GM21390 (cell line): Measurements from ENCODE around the gene ANKRD65.
"Not testable (repeated sequence)": the region's sequence is repeated elsewhere in the genome, so short reads cannot be mapped to it uniquely, and the experiment has no call there.

ENCODE experiments used
- ATAC-seq: cut with Tn5 transposase; IDR thresholded peaks from one replicate; pipeline ENCODE4 v1.9.1; 2021; ENCODE audit not compliant: unreplicated experiment

Gene ANKRD65

DNA sequence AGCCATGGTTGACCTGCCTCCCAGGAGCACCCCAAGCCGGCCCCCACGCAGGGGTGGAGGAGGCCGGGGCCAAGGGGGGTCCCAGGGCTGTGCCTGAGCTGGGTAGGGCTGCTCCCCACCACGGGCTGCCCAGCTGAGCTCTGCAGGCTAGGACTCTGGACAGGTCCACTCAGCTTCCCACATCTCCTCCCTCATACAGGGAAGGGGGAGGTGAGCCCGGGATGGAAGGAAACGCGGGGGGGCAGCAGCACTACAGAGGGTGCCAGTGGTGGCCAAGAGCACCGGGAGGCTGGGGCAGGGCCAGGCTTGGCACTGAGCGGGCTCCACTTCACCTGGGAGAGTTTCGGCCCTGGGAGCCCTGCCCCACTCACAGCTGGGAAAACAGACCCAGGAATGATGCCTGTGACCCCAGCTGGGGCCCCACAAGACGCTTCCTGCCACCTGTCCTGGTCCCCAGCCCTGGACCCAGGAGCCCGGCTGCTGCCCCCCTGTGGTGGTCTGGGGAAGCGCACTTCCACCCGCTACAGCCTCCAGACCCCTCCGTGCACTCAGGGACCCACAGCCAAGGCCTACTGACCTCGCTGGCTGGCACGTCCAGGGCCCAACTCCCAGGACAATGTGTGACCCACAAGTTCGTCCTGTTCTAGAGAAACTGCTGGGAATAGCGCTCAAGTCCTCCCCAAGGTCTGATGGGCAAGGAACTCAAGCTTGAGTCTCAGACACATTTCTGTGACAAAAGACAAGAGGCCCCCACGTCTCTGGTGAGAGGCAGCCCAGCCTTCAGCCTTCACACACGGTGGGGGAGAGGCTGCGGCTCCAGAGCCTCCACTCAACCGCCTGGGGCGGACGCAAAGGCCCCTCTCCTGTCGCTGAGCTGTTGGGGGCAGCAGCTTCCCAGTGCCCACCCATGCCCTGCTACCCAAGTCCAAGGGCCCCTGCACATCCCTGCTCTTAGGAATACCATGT is 49.0 kb downstream of the ANKRD65 start:
- no peak for ATAC-seq

DNA sequence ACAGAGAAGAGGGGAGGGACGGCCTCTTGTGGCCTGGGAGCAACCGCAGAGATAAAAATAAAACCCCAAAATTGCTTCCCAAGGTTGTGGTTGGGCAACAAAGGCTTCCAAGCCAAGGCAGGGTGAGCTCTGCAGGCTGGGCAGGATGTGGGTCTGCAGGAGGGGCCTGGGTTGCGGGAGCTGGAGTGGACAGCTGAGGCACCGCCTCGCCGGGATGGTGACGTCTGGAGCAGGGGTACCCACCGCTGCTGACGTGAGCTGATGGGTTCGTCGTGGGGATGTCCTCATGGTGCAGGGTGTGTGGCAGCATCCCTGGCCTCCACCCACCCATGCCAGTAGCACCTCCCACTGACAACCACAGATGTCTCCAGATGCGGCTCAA is 49.7 kb downstream of the ANKRD65 start:
- no peak for ATAC-seq

DNA sequence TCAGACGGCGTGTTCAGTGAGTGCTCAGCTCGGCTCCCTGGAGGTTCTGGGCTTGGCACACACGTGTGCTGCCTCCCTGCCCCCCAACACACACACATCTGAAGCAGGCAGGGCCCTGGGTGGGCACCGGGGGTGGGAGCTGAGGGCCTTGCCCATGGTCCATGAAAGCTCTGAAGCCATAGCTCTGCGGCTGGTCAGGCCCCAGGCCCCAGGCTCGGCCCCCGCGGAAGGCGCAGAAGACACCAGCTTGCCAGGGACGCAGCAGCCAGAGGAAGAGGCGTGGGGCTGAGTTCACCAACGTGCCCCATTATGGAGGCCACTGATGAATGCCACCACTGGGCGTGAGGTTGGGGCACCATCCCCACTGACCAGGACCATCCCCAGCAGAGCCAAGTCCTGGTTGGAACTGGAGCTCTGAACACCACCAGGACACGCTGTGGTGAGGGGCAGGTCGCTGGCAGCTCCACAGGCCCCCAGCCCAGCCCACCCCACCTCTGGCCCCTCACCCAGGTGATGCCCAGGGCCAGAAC is 50.2 kb downstream of the ANKRD65 start:
- no peak for ATAC-seq

DNA sequence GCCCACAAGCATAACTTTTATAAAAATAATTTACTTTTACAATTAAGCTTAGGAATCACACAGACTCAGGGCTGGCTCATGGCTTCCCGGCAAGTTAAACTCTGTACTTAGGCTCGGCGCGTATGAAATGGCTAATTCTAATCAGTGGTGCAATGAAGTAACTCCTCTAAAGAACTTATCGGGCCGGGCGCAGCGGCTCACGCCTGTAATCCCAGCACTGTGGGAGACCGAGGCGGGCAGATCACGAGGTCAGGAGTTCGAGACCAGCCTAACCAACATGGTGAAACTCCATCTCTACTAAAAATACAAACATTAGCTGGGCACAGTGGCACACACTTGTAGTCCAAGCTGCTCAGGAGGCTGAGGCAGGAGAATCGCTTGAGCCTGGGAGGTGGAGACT is 51.0 kb downstream of the ANKRD65 start:
- not testable (repeated sequence) for ATAC-seq
